GM12864 (cell line): ENCODE measurements around the gene MIEF1.

ENCODE experiments used
- DNase-seq: peaks from one replicate; pipeline ENCODE4 v3.0.0-alpha.2; 2011; ENCODE audit warnings: low read depth
- H3K4me3 ChIP-seq: 2 replicates; pipeline ENCODE4 v1.5.1; 2011; ENCODE audit warnings: mild to moderate bottlenecking, low read depth, low read length, control low read depth
- CTCF ChIP-seq: IDR thresholded peaks from 2 replicates; pipeline ENCODE4 v1.5.1; 2011; ENCODE audit warnings: low read depth, mild to moderate bottlenecking, moderate library complexity, low read length, control low read depth, inconsistent platforms; ENCODE audit errors: missing control alignments

Gene MIEF1

GRCh38 chr22:39490966-39491680 lies 11.0 kb upstream of the MIEF1 start:
- no peak overlapping the region for H3K4me3 ChIP-seq
- no peak for DNase-seq
- TF ChIP-seq CTCF = no peak

- no peak for TF ChIP-seq CTCF
- no peak overlapping the region for H3K4me3 ChIP-seq
- no peak for DNase-seq
Measured at GRCh38 chr22:39491696-39492095, 10.4 kb upstream of the MIEF1 start.

GRCh38 chr22:39492186-39492585 lies 9.9 kb upstream of the MIEF1 start:
- no peak for TF ChIP-seq CTCF
- DNase-seq = no peak

GRCh38 chr22:39493759-39494158 lies 8.3 kb upstream of the MIEF1 start:
- DNase-seq = no peak
- no peak overlapping the region for H3K4me3 ChIP-seq
- TF ChIP-seq CTCF = no peak

More at GRCh38 chr22:39492186-39492585, 9.9 kb upstream of the MIEF1 start:
- H3K4me3 ChIP-seq = no peak overlapping the region

GRCh38 chr22:39494471-39495120 lies 7.5 kb upstream of the MIEF1 start:
- DNase-seq = no peak
- peak; percentile 3 for TF ChIP-seq CTCF
- no peak overlapping the region for H3K4me3 ChIP-seq

- peak; percentile 90 for TF ChIP-seq CTCF
- no peak for DNase-seq
- H3K4me3 ChIP-seq = no peak overlapping the region
Measured at GRCh38 chr22:39496131-39496838, 5.8 kb upstream of the MIEF1 start.
